Liver (tissue), 9 donors: Measurements from ENCODE around the gene RAD51B. TPM values are rescaled to one million over a fixed set of nuclear protein-coding genes. Genes with fewer than 3 reads are reported as not detected.
A peak's percentile ranks its signal among the peaks of the same experiment; 100 is the strongest.

ENCODE experiments used
- DNase-seq: peaks from one replicate; pipeline ENCODE4 v3.0.0-alpha.2; 2017; ENCODE audit warnings: low spot score
- H3K27ac ChIP-seq, 2 donors: one replicate each; pipeline ENCODE4 v1.7.0; 2013; ENCODE audit warnings: inconsistent platforms in 2 of 2, low read length in 2 of 2, control low read depth in 1 of 2, low read depth in 1 of 2, mild to moderate bottlenecking in 1 of 2
- H3K27me3 ChIP-seq, 4 donors: one replicate each; pipeline versions ENCODE4 v1.6.1 to v1.7.0; 2013; ENCODE audit warnings: low read length in 3 of 4, inconsistent platforms in 1 of 4, mild to moderate bottlenecking in 1 of 4, moderate library complexity in 1 of 4; ENCODE audit not compliant: control insufficient read depth in 4 of 4, insufficient read depth in 4 of 4
- H3K36me3 ChIP-seq, 4 donors: one replicate each; pipeline versions ENCODE4 v1.6.1 to v1.7.0; 2013; ENCODE audit warnings: low read length in 3 of 4, mild to moderate bottlenecking in 3 of 4, low read depth in 1 of 4, moderate library complexity in 1 of 4; ENCODE audit not compliant: control insufficient read depth in 4 of 4, insufficient read depth in 3 of 4
- H3K4me1 ChIP-seq, 4 donors: one replicate each; pipeline versions ENCODE4 v1.6.1 to v1.7.0; 2013; ENCODE audit warnings: low read length in 3 of 4, mild to moderate bottlenecking in 3 of 4, moderate library complexity in 1 of 4; ENCODE audit not compliant: control insufficient read depth in 4 of 4, insufficient read depth in 4 of 4
- H3K4me3 ChIP-seq, 3 donors: one replicate each; pipeline versions ENCODE4 v1.6.1 to v1.7.0; 2013; ENCODE audit warnings: low read length in 3 of 3, control low read depth in 1 of 3, low read depth in 1 of 3, mild to moderate bottlenecking in 1 of 3
- H3K9ac ChIP-seq, 2 donors: one replicate each; pipeline ENCODE4 v1.7.0; 2013; ENCODE audit warnings: low read length in 2 of 2, mild to moderate bottlenecking in 2 of 2, moderate library complexity in 2 of 2, control low read depth in 1 of 2, low read depth in 1 of 2
- H3K9me3 ChIP-seq, 4 donors: one replicate each; pipeline versions ENCODE4 v1.6.1 to v1.7.0; 2013; ENCODE audit warnings: low read length in 3 of 4; ENCODE audit not compliant: control insufficient read depth in 4 of 4
- CTCF ChIP-seq: fragments of 150-350 bp; IDR thresholded peaks from 2 replicates; pipeline ENCODE4 v1.5.1; 2017; ENCODE audit warnings: improper control_type of control experiment, low read depth, low read length; ENCODE audit not compliant: missing input control
- EGR1 ChIP-seq, 2 donors: IDR thresholded peaks; 2 replicates each; pipeline ENCODE4 v1.6.1; 2016 to 2018; ENCODE audit warnings: antibody characterized with exemption in 2 of 2, low read depth in 2 of 2
- FOXA1 ChIP-seq: IDR thresholded peaks from 2 replicates; pipeline ENCODE4 v1.6.1; 2016; ENCODE audit warnings: antibody characterized with exemption
- FOXA2 ChIP-seq: IDR thresholded peaks from 2 replicates; pipeline ENCODE4 v1.6.1; 2016; ENCODE audit warnings: antibody characterized with exemption
- GABPA ChIP-seq, 2 donors: IDR thresholded peaks in 1 of 2; conservative IDR thresholded peaks in 1 of 2; 2 replicates each; pipeline ENCODE4 v1.6.1; 2016; ENCODE audit warnings: antibody characterized with exemption in 2 of 2, mild to moderate bottlenecking in 1 of 2, moderate library complexity in 1 of 2
- HNF4A ChIP-seq, 2 donors: conservative IDR thresholded peaks; 2 replicates each; pipeline ENCODE4 v1.6.1; 2016; ENCODE audit warnings: antibody characterized with exemption in 2 of 2, mild to moderate bottlenecking in 2 of 2
- JUND ChIP-seq, 2 donors: IDR thresholded peaks; 2 replicates each; pipeline ENCODE4 v1.6.1; 2016; ENCODE audit warnings: antibody characterized with exemption in 2 of 2
- MAX ChIP-seq: IDR thresholded peaks from 2 replicates; pipeline ENCODE4 v1.6.1; 2016; ENCODE audit warnings: antibody characterized with exemption
- NR2F2 ChIP-seq: IDR thresholded peaks from 2 replicates; pipeline ENCODE4 v1.6.1; 2016; ENCODE audit warnings: antibody characterized with exemption
- RAD21 ChIP-seq, 2 donors: IDR thresholded peaks; 2 replicates each; pipeline ENCODE4 v1.6.1; 2016; ENCODE audit warnings: antibody characterized with exemption in 2 of 2, mild to moderate bottlenecking in 2 of 2
- RXRA ChIP-seq, 2 donors: IDR thresholded peaks; 2 replicates each; pipeline ENCODE4 v1.6.1; 2017 to 2018; ENCODE audit warnings: antibody characterized with exemption in 2 of 2, mild to moderate bottlenecking in 1 of 2
- SP1 ChIP-seq: IDR thresholded peaks from 2 replicates; pipeline ENCODE4 v1.6.1; 2018; ENCODE audit warnings: antibody characterized with exemption, mild to moderate bottlenecking
- TAF1 ChIP-seq: conservative IDR thresholded peaks from 2 replicates; pipeline ENCODE4 v1.6.1; 2016; ENCODE audit warnings: antibody characterized with exemption, mild to moderate bottlenecking
- YY1 ChIP-seq: IDR thresholded peaks from 2 replicates; pipeline ENCODE4 v1.6.1; 2016; ENCODE audit warnings: antibody characterized with exemption, mild to moderate bottlenecking
- ZBTB33 ChIP-seq: IDR thresholded peaks from 2 replicates; pipeline ENCODE4 v1.6.1; 2016; ENCODE audit warnings: antibody characterized with exemption
- WGBS: extraction: QIAGEN DNeasy Blood & Tissue Kit; methylation state at CpG from one replicate; pipeline ENCODE4 v1.1.7; 2013; 5-methylcytosine and 5-hydroxymethylcytosine counted together
- polyA plus RNA-seq, 2 donors: library from polyadenylated mRNA; stranded (reverse) in 1 of 2; unstranded in 1 of 2; fragments of 200-250 nt in 1 of 2; fragments of >200 nt in 1 of 2; fragmentation: Nextera tagmentation in 1 of 2; extraction: Ambion mirVana in 1 of 2; gene quantifications; one replicate each; pipeline versions ENCODE4 v1.2.1 to v1.2.3, GENCODE V29; 2013 to 2015
- total RNA-seq, 2 donors: library from RNA; depleted of rRNA; stranded (reverse); fragments of >200 nt; gene quantifications; one replicate each; pipeline ENCODE4 v1.2.3, GENCODE V29; 2014
- TF ChIP-seq, protein P1 (sequence below): IDR thresholded peaks from 2 replicates; pipeline ENCODE4 v1.6.1; 2016; ENCODE audit warnings: antibody characterized with exemption
- TF ChIP-seq, protein P2 (sequence below): IDR thresholded peaks from 2 replicates; pipeline ENCODE4 v1.6.1; 2016; ENCODE audit warnings: antibody characterized with exemption, mild to moderate bottlenecking
- donor health status: healthy.
- donor health status: healthy.
- donor health status: healthy.
- donor health status: healthy.
- donor health status: healthy.

Gene RAD51B
- total and polyA plus RNA-seq, 4 donors, result 0.81 to 12.9 (median 2.4) TPM

DNA sequence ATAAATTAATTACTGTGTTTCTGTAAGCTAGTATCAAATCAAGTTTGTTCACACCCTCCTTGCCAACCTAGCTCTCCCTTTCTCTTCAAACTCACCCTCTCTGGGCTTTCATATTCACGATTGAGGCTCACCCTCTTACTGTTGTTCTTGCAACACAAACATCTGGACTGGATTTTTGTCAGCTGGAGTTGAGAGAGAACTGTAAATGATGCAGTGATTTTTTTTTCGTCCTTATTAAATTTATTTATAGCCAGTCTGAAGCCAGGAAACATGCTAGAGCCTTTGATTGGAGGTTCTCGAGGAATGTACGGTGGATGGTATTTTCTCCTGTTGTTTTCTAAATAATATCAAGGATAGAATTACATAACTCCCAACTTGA is 488.2 kb downstream of the RAD51B start:
- Histone ChIP-seq H3K4me3 (no peak overlapping the region), H3K9ac (peak overlapping the region in 1 of 2 donors; percentile 19), H3K4me1 (peaks cover 4 to 22% (median 12%) of the 10 kb centered on the region in 4 donors), H3K27me3 (no peaks in the 10 kb centered on the region), H3K9me3 (no peaks in the 10 kb centered on the region), H3K27ac (peak overlapping the region; percentile 79 to 90), H3K36me3 (no peaks in the 10 kb centered on the region)
- WGBS, result 52% methylated on average over 4 of the region's 4 CpGs
- TF ChIP-seq HNF4A (conservative IDR thresholded peaks at IDR 0.05), result no peak
- peak; percentile 14 for TF ChIP-seq NR2F2
- TF ChIP-seq TAF1, result no peak
- TF ChIP-seq RAD21 (IDR thresholded peaks at IDR 0.05), result peak in 1 of 2 donors; percentile 23
- TF ChIP-seq FOXA1, result no peak
- no peak for TF ChIP-seq MAX
- TF ChIP-seq EGR1 (IDR thresholded peaks at IDR 0.05; ENCODE audit: low read depth in 2 of 2), result no peak
- peak; percentile 36 for TF ChIP-seq SP1
- TF ChIP-seq, protein P1, sequence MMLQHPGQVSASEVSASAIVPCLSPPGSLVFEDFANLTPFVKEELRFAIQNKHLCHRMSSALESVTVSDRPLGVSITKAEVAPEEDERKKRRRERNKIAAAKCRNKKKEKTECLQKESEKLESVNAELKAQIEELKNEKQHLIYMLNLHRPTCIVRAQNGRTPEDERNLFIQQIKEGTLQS, result no peak
- no peak for TF ChIP-seq FOXA2
- TF ChIP-seq JUND (IDR thresholded peaks at IDR 0.05), result peak in 1 of 2 donors; percentile 19
- no peak for TF ChIP-seq RXRA (IDR thresholded peaks at IDR 0.05)
- TF ChIP-seq YY1, result peak; percentile 36
- peak; percentile 34 for TF ChIP-seq ZBTB33
- no peak for DNase-seq

- Histone ChIP-seq H3K9ac (no peak overlapping the region), H3K4me1 (peaks cover 4 to 22% (median 12%) of the 10 kb centered on the region in 4 donors), H3K9me3 (no peaks in the 10 kb centered on the region), H3K36me3 (no peaks in the 10 kb centered on the region), H3K4me3 (no peak overlapping the region), H3K27me3 (no peaks in the 10 kb centered on the region), H3K27ac (peak overlapping the region in 1 of 2 donors; percentile 3)
- TF ChIP-seq CTCF, result no peak
- TF ChIP-seq SP1, result no peak
- TF ChIP-seq EGR1 (IDR thresholded peaks at IDR 0.05; ENCODE audit: low read depth in 2 of 2), result no peak
- TF ChIP-seq ZBTB33, result no peak
- no peak for TF ChIP-seq MAX
- TF ChIP-seq HNF4A (conservative IDR thresholded peaks at IDR 0.05), result no peak
- TF ChIP-seq JUND (IDR thresholded peaks at IDR 0.05), result no peak
- no peak for TF ChIP-seq GABPA (IDR thresholded peaks at IDR 0.05 in 1 of 2, conservative IDR thresholded peaks at IDR 0.05 in 1 of 2)
- no peak for TF ChIP-seq FOXA2
- no peak for TF ChIP-seq FOXA1
- no peak for TF ChIP-seq YY1
- TF ChIP-seq, protein P2, sequence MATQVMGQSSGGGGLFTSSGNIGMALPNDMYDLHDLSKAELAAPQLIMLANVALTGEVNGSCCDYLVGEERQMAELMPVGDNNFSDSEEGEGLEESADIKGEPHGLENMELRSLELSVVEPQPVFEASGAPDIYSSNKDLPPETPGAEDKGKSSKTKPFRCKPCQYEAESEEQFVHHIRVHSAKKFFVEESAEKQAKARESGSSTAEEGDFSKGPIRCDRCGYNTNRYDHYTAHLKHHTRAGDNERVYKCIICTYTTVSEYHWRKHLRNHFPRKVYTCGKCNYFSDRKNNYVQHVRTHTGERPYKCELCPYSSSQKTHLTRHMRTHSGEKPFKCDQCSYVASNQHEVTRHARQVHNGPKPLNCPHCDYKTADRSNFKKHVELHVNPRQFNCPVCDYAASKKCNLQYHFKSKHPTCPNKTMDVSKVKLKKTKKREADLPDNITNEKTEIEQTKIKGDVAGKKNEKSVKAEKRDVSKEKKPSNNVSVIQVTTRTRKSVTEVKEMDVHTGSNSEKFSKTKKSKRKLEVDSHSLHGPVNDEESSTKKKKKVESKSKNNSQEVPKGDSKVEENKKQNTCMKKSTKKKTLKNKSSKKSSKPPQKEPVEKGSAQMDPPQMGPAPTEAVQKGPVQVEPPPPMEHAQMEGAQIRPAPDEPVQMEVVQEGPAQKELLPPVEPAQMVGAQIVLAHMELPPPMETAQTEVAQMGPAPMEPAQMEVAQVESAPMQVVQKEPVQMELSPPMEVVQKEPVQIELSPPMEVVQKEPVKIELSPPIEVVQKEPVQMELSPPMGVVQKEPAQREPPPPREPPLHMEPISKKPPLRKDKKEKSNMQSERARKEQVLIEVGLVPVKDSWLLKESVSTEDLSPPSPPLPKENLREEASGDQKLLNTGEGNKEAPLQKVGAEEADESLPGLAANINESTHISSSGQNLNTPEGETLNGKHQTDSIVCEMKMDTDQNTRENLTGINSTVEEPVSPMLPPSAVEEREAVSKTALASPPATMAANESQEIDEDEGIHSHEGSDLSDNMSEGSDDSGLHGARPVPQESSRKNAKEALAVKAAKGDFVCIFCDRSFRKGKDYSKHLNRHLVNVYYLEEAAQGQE, result no peak
- WGBS, result 76% methylated on average over 6 of the region's 6 CpGs
- DNase-seq, result no peak
Measured at GRCh38 chr14:68308726-68309520, 489.3 kb downstream of the RAD51B start.
